Activated CD4-positive, alpha-beta T cell treated with anti-CD3 and anti-CD28 coated beads, Interleukin-2, Interleukin-6, amounts not matched to agents 100 ng/mL and 50 ng/mL, durations not matched to agents 16 hours and 8 hours (primary cell): ENCODE data around the gene KIF16B.
A peak's percentile ranks its signal among the peaks of the same experiment; 100 is the strongest.
"Not testable (repeated sequence)": the region's sequence is repeated elsewhere in the genome, so short reads cannot be mapped to it uniquely, and the experiment has no call there.

Experiments
- DNase-seq: peaks from one replicate; pipeline ENCODE4 v3.0.0-alpha.2; 2020

Gene KIF16B

GRCh38 chr20:16573001-16573965, at the start of gene KIF16B:
Gene KIF16B, minus strand, starts transcription at chr20:16573448. Its CDS starts 173 bp downstream, at chr20:16573275.
- DNase-seq, result peak; percentile 92

- DNase-seq, result no peak
Measured at GRCh38 chr20:16622501-16622900, 49.3 kb upstream of the KIF16B start.

- DNase-seq, result no peak
Measured at GRCh38 chr20:16621435-16622141, 48.3 kb upstream of the KIF16B start.

GRCh38 chr20:16620961-16621360, 47.7 kb upstream of the KIF16B start:
- DNase-seq, result no peak

- no peak for DNase-seq
Measured at GRCh38 chr20:16619953-16620352, 46.7 kb upstream of the KIF16B start.

GRCh38 chr20:16617056-16617455, 43.8 kb upstream of the KIF16B start:
- no peak for DNase-seq

GRCh38 chr20:16616317-16616716, 43.1 kb upstream of the KIF16B start:
- DNase-seq, result no peak

- DNase-seq, result no peak
Measured at GRCh38 chr20:16615199-16615598, 42.0 kb upstream of the KIF16B start.

GRCh38 chr20:16613954-16614353, 40.7 kb upstream of the KIF16B start:
- DNase-seq, result no peak

GRCh38 chr20:16612706-16613105, 39.5 kb upstream of the KIF16B start:
- DNase-seq, result no peak

- no peak for DNase-seq
Measured at GRCh38 chr20:16611817-16612216, 38.6 kb upstream of the KIF16B start.

- no peak for DNase-seq
Measured at GRCh38 chr20:16609066-16609465, 35.8 kb upstream of the KIF16B start.

- DNase-seq, result no peak
Measured at GRCh38 chr20:16608277-16608650, 35.0 kb upstream of the KIF16B start.

GRCh38 chr20:16607364-16608276, 34.4 kb upstream of the KIF16B start:
- DNase-seq, result no peak

GRCh38 chr20:16606468-16607070, 33.3 kb upstream of the KIF16B start:
- no peak for DNase-seq

- no peak for DNase-seq
Measured at GRCh38 chr20:16601047-16601446, 27.8 kb upstream of the KIF16B start.

GRCh38 chr20:16599257-16599656, 26.0 kb upstream of the KIF16B start:
- no peak for DNase-seq

GRCh38 chr20:16596991-16597390, 23.7 kb upstream of the KIF16B start:
- DNase-seq, result no peak

- DNase-seq, result not testable (repeated sequence)
Measured at GRCh38 chr20:16596404-16596803, 23.2 kb upstream of the KIF16B start.

- no peak for DNase-seq
Measured at GRCh38 chr20:16595376-16595775, 22.1 kb upstream of the KIF16B start.

GRCh38 chr20:16590041-16590633, 16.9 kb upstream of the KIF16B start:
- DNase-seq, result no peak

GRCh38 chr20:16589623-16590022, 16.4 kb upstream of the KIF16B start:
- no peak for DNase-seq
